ENCODE results near the gene UHMK1.
"Not testable (repeated sequence)": the region's sequence is repeated elsewhere in the genome, so short reads cannot be mapped to it uniquely, and the experiment has no call there.

Gene UHMK1, protein sequence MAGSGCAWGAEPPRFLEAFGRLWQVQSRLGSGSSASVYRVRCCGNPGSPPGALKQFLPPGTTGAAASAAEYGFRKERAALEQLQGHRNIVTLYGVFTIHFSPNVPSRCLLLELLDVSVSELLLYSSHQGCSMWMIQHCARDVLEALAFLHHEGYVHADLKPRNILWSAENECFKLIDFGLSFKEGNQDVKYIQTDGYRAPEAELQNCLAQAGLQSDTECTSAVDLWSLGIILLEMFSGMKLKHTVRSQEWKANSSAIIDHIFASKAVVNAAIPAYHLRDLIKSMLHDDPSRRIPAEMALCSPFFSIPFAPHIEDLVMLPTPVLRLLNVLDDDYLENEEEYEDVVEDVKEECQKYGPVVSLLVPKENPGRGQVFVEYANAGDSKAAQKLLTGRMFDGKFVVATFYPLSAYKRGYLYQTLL

DNA sequence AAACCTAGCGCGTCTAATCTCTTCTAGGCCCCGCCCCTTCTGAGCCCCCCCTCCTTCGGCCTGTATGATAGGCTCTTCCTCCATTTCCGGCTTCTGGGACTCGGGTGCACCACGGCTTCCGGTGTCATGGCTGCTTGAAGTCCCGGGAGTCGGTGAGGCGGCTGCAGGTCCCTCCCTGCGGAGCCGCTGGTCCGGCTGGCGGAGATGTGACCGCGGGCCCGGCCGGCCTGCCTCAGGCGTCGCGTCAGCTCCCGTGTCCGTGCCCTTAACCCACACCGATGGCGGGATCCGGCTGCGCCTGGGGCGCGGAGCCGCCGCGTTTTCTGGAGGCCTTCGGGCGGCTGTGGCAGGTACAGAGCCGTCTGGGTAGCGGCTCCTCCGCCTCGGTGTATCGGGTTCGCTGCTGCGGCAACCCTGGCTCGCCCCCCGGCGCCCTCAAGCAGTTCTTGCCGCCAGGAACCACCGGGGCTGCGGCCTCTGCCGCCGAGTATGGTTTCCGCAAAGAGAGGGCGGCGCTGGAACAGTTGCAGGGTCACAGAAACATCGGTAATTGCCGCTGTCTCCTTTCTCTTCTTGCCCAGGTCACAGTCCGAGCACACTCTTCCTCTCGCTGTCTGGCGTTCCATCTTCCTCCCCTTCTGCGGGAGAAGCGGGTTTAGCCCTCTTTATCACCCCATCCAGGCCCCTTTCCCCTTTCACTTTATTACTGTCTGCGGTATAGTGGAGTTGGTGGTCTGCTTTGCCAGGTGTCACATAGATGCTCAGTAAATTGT lies at the start of gene UHMK1:
Gene UHMK1 (plus strand): TSS at position 96 of the 773 bp plus-strand sequence. CDS start 183 bp downstream, at position 279.
- DNase-seq: peak; percentile 92

DNA sequence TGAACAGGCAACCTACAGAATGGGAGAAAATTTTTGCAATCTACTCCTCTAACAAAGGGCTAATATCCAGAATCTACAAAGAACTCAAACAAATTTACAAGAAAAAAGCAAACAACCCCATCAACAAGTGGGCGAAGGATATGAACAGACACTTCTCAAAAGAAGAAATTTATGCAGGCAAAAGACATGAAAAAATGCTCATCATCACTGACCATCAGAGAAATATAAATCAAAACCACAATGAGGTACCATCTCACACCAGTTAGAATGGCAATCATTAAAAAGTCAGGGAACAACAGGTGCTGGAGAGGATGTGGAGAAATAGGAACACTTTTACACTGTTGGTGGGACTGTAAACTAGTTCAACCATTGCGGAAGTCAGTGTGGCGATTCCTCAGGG lies 43.3 kb upstream of the UHMK1 start:
- not testable (repeated sequence) for DNase-seq

DNA sequence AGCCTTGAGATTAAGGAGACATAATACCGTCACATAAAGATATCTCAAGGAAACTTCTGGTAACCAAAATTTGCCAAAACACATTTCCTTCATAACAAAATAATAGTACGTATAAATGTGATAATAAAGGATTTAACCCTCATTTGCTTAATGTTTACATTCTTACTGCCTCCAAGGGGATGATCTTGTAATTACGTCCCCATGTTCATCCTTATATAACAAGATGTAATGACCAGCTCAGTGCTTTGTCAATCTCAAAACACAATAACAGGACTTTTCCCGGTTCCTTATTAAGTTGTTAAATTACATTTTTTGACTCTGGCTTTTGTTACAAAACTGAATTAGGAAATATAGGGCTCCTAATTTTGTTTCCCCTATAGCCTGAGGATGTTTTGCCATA lies 41.3 kb upstream of the UHMK1 start:
- no peak for DNase-seq

DNA sequence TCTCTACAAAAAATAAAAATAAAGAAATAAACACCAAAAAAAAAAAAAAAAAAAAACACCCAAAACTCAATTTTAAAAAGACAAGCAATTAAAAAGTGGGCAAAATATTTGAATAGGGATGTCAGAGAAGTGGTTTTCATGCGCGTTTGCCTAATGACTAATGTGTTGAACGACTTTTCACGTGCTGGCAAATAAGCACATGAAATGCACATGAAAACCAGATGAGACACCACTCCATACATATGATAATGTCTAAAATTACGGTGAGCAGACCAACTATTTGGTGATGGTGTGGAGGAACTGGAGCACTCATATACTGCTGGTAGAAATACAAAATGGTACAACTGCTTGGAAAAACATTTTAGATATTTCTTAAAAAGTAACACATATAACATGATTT lies 39.4 kb upstream of the UHMK1 start:
- no peak for DNase-seq

DNA sequence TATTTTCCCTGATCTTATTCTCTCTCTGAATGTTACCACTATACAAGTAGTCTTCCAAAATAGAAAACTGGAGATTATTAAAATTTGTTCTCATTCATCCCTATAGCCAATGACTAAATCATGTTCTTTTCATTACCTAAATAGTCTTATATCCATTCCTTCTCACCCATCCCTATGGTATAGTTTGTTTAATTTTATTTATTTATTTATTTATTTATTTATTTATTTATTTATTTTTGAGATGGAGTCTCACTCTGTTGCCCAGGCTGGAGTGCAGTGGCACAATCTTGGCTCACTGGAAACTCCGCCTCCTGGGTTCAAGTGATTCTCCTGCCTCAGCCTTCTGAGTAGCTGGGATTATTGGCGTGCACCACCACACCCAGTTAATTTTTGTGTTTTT lies 35.2 kb upstream of the UHMK1 start:
- not testable (repeated sequence) for DNase-seq

DNA sequence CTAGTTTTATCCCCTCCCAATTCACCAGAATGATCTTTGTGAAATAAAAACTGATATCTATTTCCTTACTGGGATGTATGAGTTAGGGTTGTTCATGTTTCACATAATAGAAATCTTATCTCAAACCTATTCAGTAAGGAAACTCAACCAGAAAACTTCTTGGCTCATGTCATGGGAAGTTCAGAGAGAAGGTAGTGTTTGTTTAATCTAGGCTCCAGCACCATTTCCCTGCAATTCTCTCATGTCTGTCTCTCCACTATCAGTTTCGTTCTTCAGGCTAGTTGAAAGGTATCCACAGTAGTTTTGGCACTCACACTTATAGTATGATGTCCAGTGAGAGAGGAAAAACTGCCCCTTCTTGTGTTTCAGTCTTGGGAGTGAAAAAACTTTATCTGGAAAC lies 34.6 kb upstream of the UHMK1 start:
- DNase-seq: no peak

DNA sequence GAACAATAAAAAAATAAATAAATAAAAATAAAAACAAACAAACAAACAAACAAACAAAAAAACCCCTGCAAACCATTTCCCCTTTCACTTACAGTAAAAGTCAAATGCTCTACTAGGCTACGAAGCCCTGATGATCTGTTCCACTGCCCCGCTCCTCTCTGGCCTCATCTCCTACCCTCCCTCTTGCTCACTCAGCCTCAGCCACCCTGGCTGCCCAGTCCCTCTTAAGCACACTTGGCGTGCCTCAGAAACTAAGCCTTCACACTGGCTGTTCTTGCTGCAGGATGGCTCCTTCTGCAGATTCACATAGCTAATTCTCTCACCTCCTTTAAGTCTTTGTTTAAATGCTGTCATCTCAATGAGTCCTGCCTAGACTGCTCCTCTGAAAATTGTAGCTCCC lies 30.8 kb upstream of the UHMK1 start:
- no peak for DNase-seq

DNA sequence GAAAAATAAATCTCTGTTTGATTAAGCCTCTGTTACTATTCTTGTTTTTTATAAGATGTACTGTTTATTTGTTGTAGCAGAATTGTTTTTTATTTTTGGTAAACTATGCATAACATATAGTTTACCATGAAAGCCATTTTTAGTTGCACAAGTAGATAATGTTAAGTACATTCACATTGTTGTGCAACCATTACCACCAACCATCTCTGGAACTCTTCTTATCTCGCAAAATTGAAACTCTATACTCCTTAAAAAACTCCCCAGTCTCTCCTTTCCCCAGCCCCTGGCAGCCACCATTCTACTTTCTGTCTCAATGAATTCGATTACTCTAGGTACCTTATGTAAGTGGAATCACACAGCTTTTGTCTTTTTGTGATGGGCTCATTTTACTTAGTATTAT lies 27.4 kb upstream of the UHMK1 start:
- DNase-seq: no peak

DNA sequence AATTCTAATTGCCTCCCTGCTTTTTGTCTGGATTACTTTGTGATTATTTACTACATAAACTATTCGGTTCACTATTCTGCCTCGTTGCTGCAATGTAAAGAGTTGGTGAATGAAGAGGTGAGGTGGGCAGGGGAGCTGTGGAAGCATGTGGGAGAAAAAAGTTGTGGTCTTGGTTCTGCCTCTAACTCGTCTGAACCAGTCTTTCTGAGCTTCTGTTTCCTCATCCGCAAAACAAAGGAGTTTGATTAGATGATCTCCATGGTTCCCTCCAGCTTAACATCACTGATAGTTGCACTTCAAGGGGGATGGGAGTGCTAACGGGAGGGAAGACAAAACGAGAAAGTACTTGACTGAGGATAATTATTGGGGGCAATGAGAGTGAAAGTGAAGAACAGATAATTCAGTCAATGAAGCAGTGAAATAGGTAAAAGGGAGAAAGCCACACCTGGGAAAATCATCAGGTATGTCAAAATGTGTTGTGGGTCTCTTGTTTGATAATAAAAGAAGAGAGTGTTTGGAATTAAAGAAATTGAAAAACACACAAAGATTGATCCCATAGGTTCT lies 26.2 kb upstream of the UHMK1 start:
- DNase-seq: no peak

DNA sequence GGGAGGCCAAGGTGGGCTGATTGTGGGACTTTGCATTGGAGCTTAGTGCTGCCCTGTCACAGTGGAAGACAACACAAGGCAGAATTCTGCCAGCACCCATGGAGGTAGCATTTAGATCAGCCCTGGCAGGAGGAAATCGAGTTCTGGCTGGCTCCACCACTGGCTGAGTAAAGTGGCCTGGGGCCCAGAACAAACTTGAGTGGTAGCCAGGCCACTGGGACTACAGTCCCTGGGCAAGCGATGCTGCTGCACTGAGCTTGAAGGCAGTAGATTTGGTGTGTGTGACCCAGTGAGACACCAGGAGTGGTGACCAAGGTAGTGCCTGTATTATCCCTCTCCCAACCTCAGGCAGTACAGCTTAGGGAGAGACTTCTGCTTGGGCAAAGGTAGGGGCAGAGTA lies 22.5 kb upstream of the UHMK1 start:
- peak; percentile 41 for DNase-seq

DNA sequence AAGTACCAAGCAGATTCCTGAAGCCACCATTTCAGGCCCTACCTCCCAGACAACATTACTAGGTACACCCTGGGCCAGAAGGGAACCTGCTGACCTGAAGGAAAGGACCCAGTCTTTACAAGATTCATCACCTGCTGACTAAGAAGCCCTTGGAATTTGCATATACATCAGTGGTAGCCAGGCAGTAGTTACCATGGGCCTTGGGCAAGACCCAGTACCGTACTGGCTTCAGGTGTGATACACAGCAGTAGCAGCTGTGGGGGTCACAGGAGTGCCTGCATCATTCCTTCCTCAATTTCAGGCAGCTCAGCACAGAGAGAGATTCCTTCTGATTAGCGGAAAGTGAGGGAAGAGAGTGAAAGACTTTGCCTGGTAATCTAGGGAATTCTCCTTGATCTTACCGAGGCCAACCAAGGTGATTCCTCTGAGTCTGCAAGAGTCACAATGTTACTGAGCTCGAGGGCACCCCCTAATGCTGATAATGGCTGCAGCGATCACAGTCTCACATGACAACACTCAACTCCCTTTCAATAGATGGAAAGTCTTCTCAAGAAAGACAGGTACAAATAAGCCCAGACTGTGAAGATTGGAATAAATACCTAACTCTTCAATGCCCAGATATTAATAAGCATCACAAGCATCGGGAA lies 22.0 kb upstream of the UHMK1 start:
- no peak for DNase-seq

DNA sequence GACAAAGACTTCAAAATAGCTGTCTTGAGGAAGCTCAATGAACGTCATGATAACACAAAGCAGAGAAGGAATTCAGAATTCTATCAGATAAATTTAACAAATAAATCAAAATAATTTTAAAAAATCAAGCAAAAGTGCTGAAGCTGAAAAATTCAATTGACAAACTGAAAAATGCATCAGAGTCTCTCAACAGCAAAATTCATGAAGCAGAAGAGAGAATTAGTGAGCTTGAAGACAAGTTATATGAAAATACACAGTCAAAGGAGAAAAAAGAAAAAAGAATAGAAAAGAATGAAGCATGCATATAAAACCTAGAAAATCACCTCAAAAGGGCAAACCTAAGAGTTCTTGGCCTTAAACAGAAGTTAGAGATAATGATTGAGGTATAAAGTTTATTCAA lies 21.0 kb upstream of the UHMK1 start:
- DNase-seq: no peak

DNA sequence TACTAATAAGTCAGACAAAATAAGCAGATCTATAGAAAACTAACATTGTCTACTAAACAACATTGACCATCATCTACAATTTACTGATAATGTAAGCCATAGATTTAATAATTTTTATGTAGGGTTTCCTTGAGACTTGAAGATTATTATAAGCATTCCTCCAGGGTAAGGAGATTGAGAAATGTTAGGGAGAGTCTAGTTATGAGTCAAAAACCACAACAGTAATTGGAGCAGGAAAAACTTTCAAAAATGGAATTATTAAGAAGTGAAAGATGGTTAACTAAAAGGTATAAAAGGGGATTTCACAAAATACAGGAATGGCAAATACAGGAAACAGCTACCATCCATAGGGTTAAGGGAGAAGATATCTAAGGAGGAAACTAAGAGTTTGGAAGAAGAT lies 12.4 kb upstream of the UHMK1 start:
- no peak for DNase-seq

DNA sequence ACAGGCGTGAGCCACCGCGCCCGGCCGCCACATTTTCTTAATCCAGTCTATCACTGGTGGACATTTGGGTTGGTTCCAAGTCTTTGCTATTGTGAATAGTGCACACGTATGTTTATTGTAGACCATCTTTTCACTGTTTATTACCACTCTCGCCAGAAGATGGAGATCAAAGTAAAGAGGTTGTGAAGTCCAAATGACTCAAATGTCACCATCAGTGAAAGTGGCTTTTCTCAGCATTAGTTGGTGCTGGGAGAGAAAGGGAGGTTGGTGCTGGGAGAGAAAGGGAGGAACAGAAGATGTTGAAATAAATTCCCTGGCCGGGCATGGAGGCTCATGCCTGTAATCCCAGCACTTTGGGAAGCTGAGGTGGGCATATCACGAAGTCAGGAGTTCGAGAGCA lies 10.4 kb upstream of the UHMK1 start:
- no peak for DNase-seq

DNA sequence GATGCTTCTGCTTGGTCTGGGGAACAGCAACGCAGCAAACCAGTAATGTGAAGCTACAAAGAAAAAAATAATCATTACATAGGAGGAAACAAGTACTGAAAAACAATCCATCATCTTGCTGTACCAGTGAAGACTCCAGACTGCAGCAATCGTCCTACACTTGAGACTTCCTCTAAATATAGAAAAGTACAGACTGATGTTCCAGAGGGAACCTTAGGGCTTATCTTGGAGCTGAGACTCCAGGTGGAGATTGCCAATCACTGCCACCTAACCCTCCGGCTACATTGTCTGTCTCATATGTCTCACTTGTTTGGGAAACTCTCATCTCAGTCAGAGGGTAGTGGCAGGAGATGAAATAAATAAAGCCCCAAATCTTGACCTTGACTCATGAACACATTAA lies 9.4 kb upstream of the UHMK1 start:
- no peak for DNase-seq

DNA sequence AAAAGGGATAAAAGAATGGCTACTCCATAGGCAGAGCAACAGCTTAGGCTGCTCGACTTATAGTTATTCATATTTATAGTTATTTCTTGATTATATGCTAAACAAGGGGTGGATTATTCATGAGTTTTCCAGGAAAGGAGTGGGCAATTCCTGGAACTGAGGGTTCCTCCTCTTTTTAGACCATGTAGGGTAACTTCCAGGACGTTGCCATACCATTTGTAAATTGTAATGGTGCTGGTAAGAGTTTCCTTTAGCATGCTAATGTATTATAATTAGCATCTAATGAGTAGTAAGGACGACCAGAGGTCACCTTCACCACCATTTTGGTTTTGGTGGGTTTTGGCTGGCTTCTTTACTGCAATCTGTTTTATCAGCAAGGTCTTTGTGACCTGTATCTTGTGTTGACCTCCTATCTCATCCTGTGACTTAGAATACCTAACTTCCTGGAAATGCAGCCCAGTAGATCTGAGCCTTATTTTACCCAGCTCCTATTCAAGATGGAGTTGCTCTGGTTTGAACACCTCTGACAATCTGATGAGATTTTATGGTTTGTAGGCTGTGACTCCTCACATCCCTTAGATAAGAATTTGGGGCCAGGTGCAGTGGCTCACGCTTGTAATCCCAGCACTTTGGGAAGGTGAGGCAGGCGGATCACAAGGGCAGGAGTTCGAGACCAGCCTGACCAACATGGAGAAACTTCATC lies 1.9 kb upstream of the UHMK1 start:
- DNase-seq: not testable (repeated sequence)

DNA sequence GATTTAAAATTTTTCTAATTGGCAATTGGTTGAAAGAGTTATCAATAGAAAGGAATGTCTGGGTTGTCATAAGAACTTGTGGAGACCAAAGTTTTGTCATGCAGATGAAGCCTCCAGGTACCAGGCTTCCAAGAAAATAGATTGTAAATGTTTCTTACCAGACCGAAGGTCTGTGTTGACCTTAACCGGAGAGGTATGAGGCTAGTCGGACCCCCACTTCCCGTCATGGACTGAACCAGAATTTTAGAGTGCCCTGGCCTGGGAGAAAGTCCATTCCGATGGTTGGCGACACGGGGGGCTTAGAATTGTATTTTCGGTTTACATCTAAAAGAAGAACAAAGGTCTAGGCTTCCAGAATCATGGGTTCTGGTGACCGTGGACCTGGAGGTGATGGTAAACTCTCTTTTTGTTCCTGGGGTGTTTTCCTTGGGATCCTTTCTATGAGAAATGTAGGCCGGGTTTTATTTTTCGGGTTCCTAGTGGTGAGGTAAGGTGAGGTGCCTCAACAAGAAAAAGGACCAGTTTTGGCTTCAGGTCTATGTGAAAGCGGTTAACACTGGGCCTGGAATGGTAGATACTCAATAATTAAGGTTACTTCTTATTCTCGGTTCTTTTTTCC lies 405 bp upstream of the UHMK1 start:
- DNase-seq: no peak

DNA sequence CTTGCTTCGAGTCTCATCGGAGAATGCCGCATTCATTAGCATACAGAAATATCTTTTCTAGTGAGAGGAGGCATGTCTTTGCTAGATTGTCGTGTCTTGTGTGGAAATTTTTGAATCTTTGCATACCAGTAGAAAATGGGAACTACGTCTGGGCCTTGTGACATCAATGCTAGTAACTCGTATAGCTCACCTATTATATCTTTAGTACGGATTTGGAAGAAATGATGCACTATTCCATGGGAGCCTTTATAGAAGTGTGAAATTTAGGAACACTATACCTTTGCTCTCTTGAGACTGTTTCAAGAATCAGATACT lies 835 bp downstream of the UHMK1 start:
- DNase-seq: no peak

DNA sequence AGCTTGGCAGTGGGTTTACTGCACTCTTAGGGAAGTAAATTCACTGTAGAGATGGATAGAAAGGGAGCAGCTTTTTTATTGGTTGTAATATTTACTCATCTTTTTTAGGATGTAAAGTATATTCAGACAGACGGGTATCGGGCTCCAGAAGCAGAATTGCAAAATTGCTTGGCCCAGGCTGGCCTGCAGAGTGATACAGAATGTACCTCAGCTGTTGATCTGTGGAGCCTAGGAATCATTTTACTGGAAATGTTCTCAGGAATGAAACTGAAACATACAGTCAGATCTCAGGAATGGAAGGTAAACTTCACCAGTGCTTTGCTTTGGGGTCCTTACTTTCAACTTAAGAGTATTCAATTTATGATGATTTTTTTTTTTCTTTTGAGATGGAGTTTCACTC lies 3.2 kb downstream of the UHMK1 start:
- DNase-seq: no peak

DNA sequence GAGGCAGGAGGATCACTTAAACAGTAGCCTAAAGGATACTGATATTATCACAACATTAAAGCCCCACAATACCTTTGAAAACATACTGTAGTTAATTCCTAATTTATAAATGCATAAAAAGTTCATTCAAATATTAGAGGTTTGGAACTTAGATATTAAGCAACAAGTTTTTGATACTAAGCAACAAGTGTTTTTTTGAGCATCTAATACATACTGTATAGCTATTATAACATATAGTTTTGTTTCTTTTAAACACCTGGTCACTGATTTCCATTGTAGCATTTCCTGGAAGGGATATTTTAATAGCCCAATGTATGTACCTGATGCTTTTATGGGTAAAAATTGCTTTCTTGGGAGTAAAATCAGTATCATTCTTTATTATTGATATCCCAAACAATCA lies 4.5 kb downstream of the UHMK1 start:
- DNase-seq: no peak

DNA sequence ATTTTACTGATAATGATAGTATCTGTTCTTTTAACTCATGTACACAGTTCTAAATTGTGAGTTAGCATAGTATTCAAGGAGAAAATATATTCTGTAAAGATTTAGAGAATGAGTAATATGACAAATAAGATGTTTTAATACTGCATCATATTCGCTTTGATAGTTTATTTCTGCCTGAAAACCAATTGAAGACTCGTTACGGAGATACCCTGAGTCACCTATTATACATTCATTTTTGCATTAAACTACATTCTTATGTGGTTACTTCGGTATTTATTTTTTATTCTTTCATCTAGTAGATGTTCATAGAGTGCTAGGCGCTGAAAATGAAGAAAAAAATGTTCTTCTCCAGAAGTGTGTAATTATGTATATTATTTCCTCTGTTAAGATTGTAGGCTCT lies 5.3 kb downstream of the UHMK1 start:
- no peak for DNase-seq

DNA sequence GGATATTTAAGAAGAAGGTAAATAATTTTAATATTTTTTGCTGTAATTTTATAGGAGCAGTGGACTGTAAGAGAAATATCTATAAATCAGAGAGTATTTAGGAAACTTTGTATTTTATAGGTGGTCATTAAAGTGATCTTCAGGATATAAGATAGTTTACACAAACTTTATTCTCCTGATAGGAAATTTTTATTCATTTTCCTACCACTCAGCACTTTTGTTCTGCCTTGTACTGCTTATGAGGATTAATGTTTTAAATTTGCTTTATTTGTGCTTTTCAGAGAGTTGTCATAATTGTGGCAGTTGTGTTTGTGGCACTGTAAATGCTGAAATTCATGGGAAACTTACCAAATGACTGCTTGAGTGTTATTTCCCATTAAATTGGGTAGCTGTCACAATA lies 29.7 kb downstream of the UHMK1 start:
- no peak for DNase-seq
